HepG2 (cell line): Measurements from ENCODE around the gene TMEM131L. TPM values are rescaled to one million over a fixed set of nuclear protein-coding genes. Genes with fewer than 3 reads are reported as not detected.

ENCODE experiments used
- ATAC-seq: fragments of 200-7000 bp; cut with Tn5 transposase; 3 replicates; pipeline ENCODE4 v1.9.1; 2020; ENCODE audit warnings: mild to moderate bottlenecking, moderate library complexity
- BruUV-seq: library from RNA; stranded (reverse); fragments of 400-500 nt; replicated peaks from 2 replicates; lab custom pipeline; 2021; lab: Mats Ljungman, UMichigan
- CTCF ChIA-PET: fragments of 300-600 bp; formaldehyde crosslinking; extraction: SDS; loops from one replicate; lab custom pipeline; 2021; ENCODE audit warnings: low total read pairs, inconsistent platforms, low intra/inter-chr PET ratio; lab: Yijun Ruan, JAX
- POLR2A ChIA-PET: fragments of 350-600 bp; sonication (Branson Sonifier 250); formaldehyde crosslinking; loops from one replicate; lab custom pipeline; 2020; ENCODE audit warnings: antibody characterized with exemption, inconsistent platforms; lab: Yijun Ruan, JAX
- DNase-seq: peaks from one replicate; pipeline ENCODE4 v3.0.0-alpha.2; 2015; ENCODE audit warnings: low spot score
- FAIRE-seq: peaks from 3 replicates; lab custom pipeline; 2011; peaks lifted over from hg19 to GRCh38; lab: Jason Lieb, UNC
- H2AFZ ChIP-seq: one replicate; pipeline ENCODE4 v1.6.1; 2011; ENCODE audit warnings: low read length, inconsistent platforms
- H3K27ac ChIP-seq: fragments of 300-600 bp; 3 replicates; pipeline ENCODE4 v1.8.0; 2011; ENCODE audit warnings: mixed run types, mild to moderate bottlenecking, mixed read lengths, low read length, inconsistent platforms; ENCODE audit not compliant: insufficient read depth; ENCODE audit errors: extremely low read length
- H3K27me3 ChIP-seq, 2 experiments: fragments of 200-600 bp in 1 of 2; 2 replicates in 1 of 2; 3 replicates in 1 of 2; pipeline versions ENCODE4 v1.6.0 to v1.8.0; 2011; ENCODE audit warnings: low read length in 2 of 2, mild to moderate bottlenecking in 2 of 2, moderate library complexity in 2 of 2, inconsistent platforms in 1 of 2; ENCODE audit not compliant: insufficient read depth in 2 of 2, control insufficient read depth in 1 of 2
- H3K36me3 ChIP-seq, 2 experiments: fragments of 200-600 bp in 1 of 2; replicated peaks in 1 of 2; 2 replicates in 1 of 2; 3 replicates in 1 of 2; pipeline versions ENCODE4 v1.5.1 to v1.8.0; 2011; ENCODE audit warnings: low read length in 2 of 2, inconsistent platforms in 1 of 2; ENCODE audit not compliant: insufficient read depth in 2 of 2, control insufficient read depth in 1 of 2
- H3K4me1 ChIP-seq: 2 replicates; pipeline ENCODE4 v1.5.1; 2012; ENCODE audit warnings: low read length, inconsistent platforms; ENCODE audit not compliant: insufficient read depth
- H3K4me2 ChIP-seq: 2 replicates; pipeline ENCODE4 v1.6.0; 2011; ENCODE audit warnings: low read depth, low read length, inconsistent platforms
- H3K4me3 ChIP-seq, 3 experiments: fragments of 200-600 bp in 1 of 3; sonication (generic), shearing (Covaris generic) in 1 of 3; replicated peaks in 1 of 3; 2 replicates each; pipeline ENCODE4 v1.5.1; 2011 to 2016; ENCODE audit warnings: low read length in 3 of 3, inconsistent platforms in 2 of 3, low read depth in 2 of 3, mild to moderate bottlenecking in 2 of 3, control low read depth in 1 of 3, mixed read lengths in 1 of 3; ENCODE audit not compliant: insufficient read depth in 1 of 3
- H3K79me2 ChIP-seq: one replicate; pipeline ENCODE4 v1.6.1; 2011; ENCODE audit warnings: low read length, inconsistent platforms; ENCODE audit not compliant: insufficient read depth
- H3K9ac ChIP-seq: 2 replicates; pipeline ENCODE4 v1.6.0; 2011; ENCODE audit warnings: mild to moderate bottlenecking, low read depth, low read length, inconsistent platforms; ENCODE audit not compliant: insufficient read depth
- H3K9me3 ChIP-seq: 2 replicates; pipeline ENCODE4 v1.5.1; 2012; ENCODE audit warnings: mild to moderate bottlenecking, low read length
- H4K20me1 ChIP-seq: 2 replicates; pipeline ENCODE4 v1.6.0; 2011; ENCODE audit warnings: inconsistent platforms, mild to moderate bottlenecking, low read length, moderate library complexity; ENCODE audit not compliant: insufficient read depth
- BHLHE40 ChIP-seq: IDR thresholded peaks from 2 replicates; pipeline ENCODE4 v1.6.1; 2011; ENCODE audit warnings: low read length, improper control_type of control experiment
- CBX5 ChIP-seq: sonication (generic); formaldehyde crosslinking; IDR thresholded peaks from 2 replicates; pipeline ENCODE4 v1.4.0; 2020; ENCODE audit warnings: missing genetic modification reagents, borderline replicate concordance
- DPF2 ChIP-seq: sonication (generic); formaldehyde crosslinking; IDR thresholded peaks from 2 replicates; pipeline ENCODE4 v1.4.0; 2020; ENCODE audit warnings: mild to moderate bottlenecking, low read depth, missing genetic modification reagents, borderline replicate concordance
- FOXJ3 ChIP-seq: sonication (generic); formaldehyde crosslinking; IDR thresholded peaks from 2 replicates; pipeline ENCODE4 v1.4.0; 2020; ENCODE audit warnings: missing genetic modification reagents, mild to moderate bottlenecking, borderline replicate concordance
- ZNF644 ChIP-seq: IDR thresholded peaks from 2 replicates; pipeline ENCODE4 v1.6.1; 2016; ENCODE audit warnings: low read depth
- WGBS: methylation state at CpG from one replicate; pipeline ENCODE4 v1.1.6; 2017; ENCODE audit warnings: low lambda C conversion rate; 5-methylcytosine and 5-hydroxymethylcytosine counted together
- in situ Hi-C: cut with HindIII; loops from 2 replicates; pipeline ENCODE4 v1.10.0; 2017; ENCODE audit warnings: low pct_unique_long_range_greater_than_20kb; ENCODE audit not compliant: extremely low pct_ligation_motif_present
- intact Hi-C: fragments of 100-400 bp; cut with micrococcal nuclease; formaldehyde crosslinking; loops from one replicate; pipeline ENCODE4 v1.10.0; 2022; ENCODE audit not compliant: unreplicated experiment
- polyA plus RNA-seq, 8 experiments: library from polyadenylated mRNA; depleted of rRNA in 3 of 8; stranded (reverse) in 7 of 8; unstranded in 1 of 8; fragments of >200 nt; fragmentation: Illumina TruSeq in 4 of 8; extraction: Trizol in 4 of 8; gene quantifications; 2 replicates each; pipeline versions ENCODE4 v1.2.1 to v1.2.3, GENCODE V29; 2011 to 2016; ENCODE audit warnings: low read depth in 4 of 8, missing spikeins in 1 of 8, mixed read lengths in 1 of 8; ENCODE audit not compliant: insufficient read depth in 1 of 8
- total RNA-seq, 5 experiments: library from RNA; depleted of rRNA; stranded (reverse); fragments of >200 nt; fragmentation: Illumina TruSeq; extraction: Trizol; gene quantifications; 2 replicates each; pipeline ENCODE4 v1.2.3, GENCODE V29; 2016; ENCODE audit warnings: low read depth in 1 of 5
- TF ChIP-seq, protein P1 (sequence below): IDR thresholded peaks from 2 replicates; pipeline ENCODE4 v1.6.1; 2016; ENCODE audit warnings: control low read depth
- TF ChIP-seq, protein P2 (sequence below), 2 experiments: sonication (generic) in 1 of 2; formaldehyde crosslinking in 1 of 2; IDR thresholded peaks; 2 replicates each; pipeline versions ENCODE4 v1.6.1 to v1.9.0; 2014 to 2022; ENCODE audit warnings: antibody characterized with exemption in 1 of 2, borderline replicate concordance in 1 of 2, inconsistent platforms in 1 of 2, low read depth in 1 of 2, missing genetic modification reagents in 1 of 2
- TF ChIP-seq, protein P3 (sequence below): sonication (generic); formaldehyde crosslinking; IDR thresholded peaks from 2 replicates; pipeline ENCODE4 v1.4.0; 2020; ENCODE audit warnings: missing genetic modification reagents

Gene TMEM131L
- total and polyA plus RNA-seq, 2 of the 13 experiments (the other 11 are each of a cell fraction or from before 2014, with no cell fraction given), result 2.2 to 4.5 TPM

- H3K36me3 ChIP-seq, result no peaks in the 10 kb centered on the region
- H3K4me3 ChIP-seq, result no peak overlapping the region
- no TSS peak for BruUV-seq
- H3K9me3 ChIP-seq, result no peaks in the 10 kb centered on the region
- H3K4me2 ChIP-seq, result no peak overlapping the region
- ChIA-PET POLR2A (no interaction called here), CTCF (no interaction called here)
- H3K4me1 ChIP-seq, result no peaks in the 10 kb centered on the region
- no peaks in the 10 kb centered on the region for H3K79me2 ChIP-seq
- WGBS, result 72% methylated on average over 6 of the region's 6 CpGs
- in situ Hi-C loops (no loop called here), intact Hi-C loops (no loop called here)
- H3K27ac ChIP-seq, result no peak overlapping the region
- no peaks in the 10 kb centered on the region for H3K27me3 ChIP-seq
- FAIRE-seq, result no peak
- no peaks in the 10 kb centered on the region for H4K20me1 ChIP-seq
- H2AFZ ChIP-seq, result no peak overlapping the region
- DNase-seq, result no peak
- no peak for ATAC-seq
- no peak for TF ChIP-seq FOXJ3 (CRISPR knock-in tag)
- TF ChIP-seq BHLHE40, result no peak
- no peak for TF ChIP-seq CBX5 (CRISPR knock-in tag)
- no peak for TF ChIP-seq ZNF644 (CRISPR knock-in tag)
- TF ChIP-seq, protein P1, sequence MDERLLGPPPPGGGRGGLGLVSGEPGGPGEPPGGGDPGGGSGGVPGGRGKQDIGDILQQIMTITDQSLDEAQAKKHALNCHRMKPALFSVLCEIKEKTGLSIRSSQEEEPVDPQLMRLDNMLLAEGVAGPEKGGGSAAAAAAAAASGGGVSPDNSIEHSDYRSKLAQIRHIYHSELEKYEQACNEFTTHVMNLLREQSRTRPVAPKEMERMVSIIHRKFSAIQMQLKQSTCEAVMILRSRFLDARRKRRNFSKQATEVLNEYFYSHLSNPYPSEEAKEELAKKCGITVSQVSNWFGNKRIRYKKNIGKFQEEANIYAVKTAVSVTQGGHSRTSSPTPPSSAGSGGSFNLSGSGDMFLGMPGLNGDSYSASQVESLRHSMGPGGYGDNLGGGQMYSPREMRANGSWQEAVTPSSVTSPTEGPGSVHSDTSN, result no peak
- H3K9ac ChIP-seq, result no peak overlapping the region
Measured at GRCh38 chr4:153440475-153440874, 25.7 kb upstream of the TMEM131L start.

GRCh38 chr4:153447175-153447905 lies 18.8 kb upstream of the TMEM131L start:
- no peak for ATAC-seq
- Histone ChIP-seq H3K9ac (no peak overlapping the region), H3K27ac (no peak overlapping the region), H3K36me3 (no peaks in the 10 kb centered on the region), H3K79me2 (no peaks in the 10 kb centered on the region), H4K20me1 (no peaks in the 10 kb centered on the region), H3K9me3 (no peaks in the 10 kb centered on the region), H3K4me3 (no peak overlapping the region), H3K27me3 (no peaks in the 10 kb centered on the region), H3K4me1 (peaks cover 22% of the 10 kb centered on the region), H2AFZ (no peak overlapping the region), H3K4me2 (no peak overlapping the region; the same call in 1 of the 2 replicates)
- in situ Hi-C loops, result no loop called here
- intact Hi-C loops, result no loop called here
- ChIA-PET CTCF (no interaction called here), POLR2A (no interaction called here)
- no peak for FAIRE-seq
- 30% methylated on average over 5 of the region's 5 CpGs for WGBS
- DNase-seq, result no peak
- no TSS peak for BruUV-seq
- TF ChIP-seq, protein P2, sequence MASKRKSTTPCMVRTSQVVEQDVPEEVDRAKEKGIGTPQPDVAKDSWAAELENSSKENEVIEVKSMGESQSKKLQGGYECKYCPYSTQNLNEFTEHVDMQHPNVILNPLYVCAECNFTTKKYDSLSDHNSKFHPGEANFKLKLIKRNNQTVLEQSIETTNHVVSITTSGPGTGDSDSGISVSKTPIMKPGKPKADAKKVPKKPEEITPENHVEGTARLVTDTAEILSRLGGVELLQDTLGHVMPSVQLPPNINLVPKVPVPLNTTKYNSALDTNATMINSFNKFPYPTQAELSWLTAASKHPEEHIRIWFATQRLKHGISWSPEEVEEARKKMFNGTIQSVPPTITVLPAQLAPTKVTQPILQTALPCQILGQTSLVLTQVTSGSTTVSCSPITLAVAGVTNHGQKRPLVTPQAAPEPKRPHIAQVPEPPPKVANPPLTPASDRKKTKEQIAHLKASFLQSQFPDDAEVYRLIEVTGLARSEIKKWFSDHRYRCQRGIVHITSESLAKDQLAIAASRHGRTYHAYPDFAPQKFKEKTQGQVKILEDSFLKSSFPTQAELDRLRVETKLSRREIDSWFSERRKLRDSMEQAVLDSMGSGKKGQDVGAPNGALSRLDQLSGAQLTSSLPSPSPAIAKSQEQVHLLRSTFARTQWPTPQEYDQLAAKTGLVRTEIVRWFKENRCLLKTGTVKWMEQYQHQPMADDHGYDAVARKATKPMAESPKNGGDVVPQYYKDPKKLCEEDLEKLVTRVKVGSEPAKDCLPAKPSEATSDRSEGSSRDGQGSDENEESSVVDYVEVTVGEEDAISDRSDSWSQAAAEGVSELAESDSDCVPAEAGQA (IDR thresholded peaks at IDR 0.05; ENCODE audit: low read depth), result no peak
- TF ChIP-seq, protein P2 (CRISPR knock-in tag; IDR thresholded peaks at IDR 0.05; ENCODE audit: borderline replicate concordance), result no peak
- TF ChIP-seq, protein P3, sequence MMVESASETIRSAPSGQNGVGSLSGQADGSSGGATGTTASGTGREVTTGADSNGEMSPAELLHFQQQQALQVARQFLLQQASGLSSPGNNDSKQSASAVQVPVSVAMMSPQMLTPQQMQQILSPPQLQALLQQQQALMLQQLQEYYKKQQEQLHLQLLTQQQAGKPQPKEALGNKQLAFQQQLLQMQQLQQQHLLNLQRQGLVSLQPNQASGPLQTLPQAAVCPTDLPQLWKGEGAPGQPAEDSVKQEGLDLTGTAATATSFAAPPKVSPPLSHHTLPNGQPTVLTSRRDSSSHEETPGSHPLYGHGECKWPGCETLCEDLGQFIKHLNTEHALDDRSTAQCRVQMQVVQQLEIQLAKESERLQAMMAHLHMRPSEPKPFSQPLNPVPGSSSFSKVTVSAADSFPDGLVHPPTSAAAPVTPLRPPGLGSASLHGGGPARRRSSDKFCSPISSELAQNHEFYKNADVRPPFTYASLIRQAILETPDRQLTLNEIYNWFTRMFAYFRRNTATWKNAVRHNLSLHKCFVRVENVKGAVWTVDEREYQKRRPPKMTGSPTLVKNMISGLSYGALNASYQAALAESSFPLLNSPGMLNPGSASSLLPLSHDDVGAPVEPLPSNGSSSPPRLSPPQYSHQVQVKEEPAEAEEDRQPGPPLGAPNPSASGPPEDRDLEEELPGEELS, result no peak
- TF ChIP-seq DPF2 (CRISPR knock-in tag), result no peak
